ENCODE measurements around the gene ZNF600. TPM values are rescaled to one million over a fixed set of nuclear protein-coding genes. Genes with fewer than 3 reads are reported as not detected.
A peak's percentile ranks its signal among the peaks of the same experiment; 100 is the strongest.
"Not testable (repeated sequence)": the region's sequence is repeated elsewhere in the genome, so short reads cannot be mapped to it uniquely, and the experiment has no call there.

Gene ZNF600
- total RNA-seq, result 2.8 TPM
- long read RNA-seq, partial matches to known transcripts, result 0 of 2 reads
- long read RNA-seq, other reads (novel, unspliced or antisense), result 0 of 2 reads

DNA sequence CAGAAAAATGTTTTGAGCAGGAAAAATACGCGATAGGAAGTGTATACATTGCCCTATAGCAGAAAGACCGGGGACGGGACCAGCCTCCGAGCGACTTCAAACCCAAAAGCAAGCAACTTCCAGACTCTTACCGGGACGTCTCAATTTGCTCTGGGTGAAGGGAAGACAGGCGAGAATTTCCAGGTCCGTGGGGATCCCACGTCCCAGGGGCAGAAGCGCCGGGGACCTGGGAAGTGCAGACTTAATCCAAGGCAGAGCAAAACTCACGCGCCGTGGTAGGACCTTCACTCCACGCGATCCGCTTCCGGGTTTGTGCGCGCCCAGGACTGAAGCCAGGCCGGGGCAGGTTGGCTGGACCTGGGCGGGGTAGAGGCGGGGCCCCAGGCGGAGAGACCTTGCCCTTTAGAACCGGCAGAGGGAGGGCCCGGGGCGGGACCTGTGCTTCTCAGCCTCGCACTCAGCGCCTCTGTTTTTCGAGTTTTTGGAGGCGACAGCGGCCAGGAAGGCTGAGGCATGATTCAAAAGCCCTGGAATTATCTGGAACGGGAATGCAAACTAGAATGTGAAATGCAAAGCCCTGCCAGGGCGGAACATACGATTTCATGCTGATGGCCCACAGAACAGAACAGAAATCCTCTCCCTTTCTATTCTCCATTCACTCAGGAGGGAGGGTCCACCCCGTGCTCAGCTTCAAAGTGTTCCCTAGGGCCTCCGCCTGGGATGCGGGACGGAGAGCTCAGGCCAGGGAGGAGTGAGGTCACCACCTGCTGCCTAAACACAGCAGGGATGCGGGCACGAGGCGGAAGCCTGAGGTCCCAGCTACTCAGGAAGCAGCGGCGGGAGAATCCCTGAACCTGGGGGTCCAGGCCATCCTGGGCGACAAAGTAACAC lies at the start of gene ZNF600:
Gene ZNF600 (minus strand): TSS at position 328 of the 891 bp plus-strand sequence. CDS start 7,903 bp downstream, outside the sequence.
- peak; percentile 96 for DNase-seq (ENCODE audit: missing footprints)
- ATAC-seq, result peak; percentile 99
- intact Hi-C loops (cut with DNase I), result not testable (repeated sequence)

DNA sequence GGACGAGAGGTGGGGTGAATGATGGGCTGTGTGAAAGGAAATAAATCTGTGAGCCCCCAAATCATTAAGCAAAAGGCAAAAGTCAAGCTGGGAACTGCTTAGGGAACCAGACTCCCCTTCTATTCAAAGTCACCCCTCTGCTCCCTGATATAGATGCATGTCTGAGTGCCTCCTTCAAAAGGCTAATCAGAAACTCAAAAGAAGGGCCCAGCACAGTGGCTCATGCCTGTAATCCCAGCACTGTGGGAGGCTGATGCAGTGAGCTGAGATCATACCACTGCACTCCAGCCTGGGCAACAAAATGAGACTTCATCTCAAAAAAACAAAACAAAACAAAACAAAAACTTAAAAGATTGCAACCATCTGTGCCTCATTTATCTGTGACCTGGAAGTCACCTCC lies 47.7 kb upstream of the ZNF600 start:
- ATAC-seq; intact Hi-C loops (cut with DNase I); DNase-seq (ENCODE audit: missing footprints): not testable (repeated sequence)

DNA sequence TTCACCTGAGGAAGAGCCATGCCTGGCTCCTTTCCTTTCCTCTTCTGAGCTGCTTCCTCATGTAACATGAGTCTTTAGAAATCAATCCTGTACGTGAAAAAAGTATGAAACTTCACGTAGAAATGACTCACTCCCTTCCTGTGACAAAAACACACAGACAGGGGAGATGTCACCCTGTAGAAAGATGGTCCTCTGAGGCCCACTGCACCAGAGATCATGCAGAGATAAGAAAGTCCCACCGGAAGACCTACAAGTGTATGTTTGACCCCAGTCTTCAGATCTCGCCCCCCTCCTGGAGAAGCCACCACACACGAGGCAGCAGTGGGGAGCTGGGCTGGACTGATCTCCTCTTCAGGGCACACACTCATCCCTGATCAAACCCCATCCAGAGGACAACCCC lies 47.0 kb upstream of the ZNF600 start:
- DNase-seq (ENCODE audit: missing footprints); intact Hi-C loops (cut with DNase I); ATAC-seq: not testable (repeated sequence)

DNA sequence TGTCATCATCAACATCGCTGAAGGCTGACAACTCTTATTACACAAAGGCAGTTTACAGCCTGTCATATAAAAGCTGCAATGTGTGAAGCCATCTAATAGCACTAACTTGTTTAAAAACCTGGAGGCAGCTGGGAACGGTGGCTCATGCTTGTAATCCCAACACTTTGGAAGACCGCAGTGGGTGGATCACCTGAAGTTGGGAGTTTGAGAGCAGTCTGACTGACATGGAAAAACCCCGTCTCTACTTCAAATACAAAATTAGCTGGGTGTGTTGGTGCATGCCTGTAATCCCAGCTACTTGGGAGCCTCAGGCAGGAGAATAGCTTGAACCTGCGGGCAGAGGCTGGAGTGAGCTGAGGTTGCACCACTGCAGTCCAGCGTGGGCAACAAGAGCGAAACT lies 43.3 kb upstream of the ZNF600 start:
- ATAC-seq; DNase-seq (ENCODE audit: missing footprints); intact Hi-C loops (cut with DNase I): not testable (repeated sequence)

DNA sequence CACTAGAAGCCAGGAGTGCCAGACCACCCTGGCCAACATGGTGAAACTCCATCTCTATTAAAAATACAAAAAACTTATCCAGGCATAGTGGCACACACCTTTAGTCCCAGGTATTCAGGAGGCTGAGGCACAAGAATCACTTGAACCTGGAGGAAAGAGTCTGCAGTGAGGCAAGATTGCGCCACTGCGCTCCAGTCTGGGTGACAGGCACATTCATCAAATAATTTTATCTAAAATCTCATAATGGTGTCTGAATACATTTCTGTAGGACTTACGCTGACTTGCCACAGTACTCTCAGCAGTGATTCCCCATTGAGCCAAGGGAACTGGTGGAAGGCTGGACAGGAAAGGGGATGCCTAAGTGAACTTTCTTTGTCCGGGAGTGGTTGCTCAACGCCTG lies 39.2 kb upstream of the ZNF600 start:
- no peak for ATAC-seq
- no peak for DNase-seq (ENCODE audit: missing footprints)
- intact Hi-C loops (cut with DNase I), result no loop called here

- DNase-seq (ENCODE audit: missing footprints) (no peak), ATAC-seq (no peak)
- intact Hi-C loops (cut with DNase I), result loop anchor here (5.0 kb wide), 1 partner anchor 34 kb away; the partner anchor contains the start of gene ZNF468
These were observed 37.1 kb upstream of the ZNF600 start for GRCh38 chr19:52823676-52824075.

DNA sequence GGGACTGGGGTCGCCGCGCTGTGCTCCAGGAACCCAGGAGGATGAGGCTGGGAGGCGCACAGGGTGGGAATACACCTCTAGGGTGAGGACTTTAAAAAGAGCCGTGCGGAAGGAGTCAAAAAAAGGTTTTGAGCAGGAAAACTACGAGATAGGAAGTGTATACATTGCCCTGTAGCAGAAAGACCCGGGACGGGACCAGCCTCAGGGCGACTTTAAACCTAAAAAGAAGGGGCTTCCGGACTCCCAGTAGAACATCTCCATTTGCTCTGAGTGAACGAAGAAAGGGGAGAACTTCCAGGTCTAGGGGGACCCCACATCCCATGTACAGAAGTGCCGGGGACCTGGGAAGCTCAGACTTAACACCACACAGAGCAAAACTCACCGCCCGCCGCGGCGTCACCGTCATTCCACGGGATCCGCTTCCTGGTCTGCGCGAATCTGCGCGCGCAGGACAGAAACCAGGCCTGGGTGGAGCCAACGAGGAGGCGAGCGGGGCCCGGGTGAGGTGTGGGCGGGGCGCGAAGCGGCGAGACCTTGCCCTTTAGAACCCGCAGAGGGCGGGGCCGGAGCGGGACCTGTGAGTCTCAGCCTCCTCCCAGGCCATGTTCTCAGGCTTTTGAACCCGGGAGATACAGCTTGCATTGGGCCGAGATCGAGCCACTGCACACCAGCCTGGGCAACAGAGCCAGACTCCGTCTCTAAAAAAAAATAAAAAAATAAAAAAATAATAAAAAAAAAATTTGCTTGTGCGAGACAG lies 34.8 kb upstream of the ZNF600 start, which contains the start of gene ZNF28:
Gene ZNF28 (minus strand): TSS at position 430 of the 757 bp plus-strand sequence. CDS start 3,675 bp downstream, outside the sequence.
- peak; percentile 90 for DNase-seq (ENCODE audit: missing footprints)
- intact Hi-C loops (cut with DNase I), result loop anchor here (5.0 kb wide), 1 partner anchor 36 kb away; the partner anchor contains the start of gene ZNF468
- ATAC-seq, result peak; percentile 100

DNA sequence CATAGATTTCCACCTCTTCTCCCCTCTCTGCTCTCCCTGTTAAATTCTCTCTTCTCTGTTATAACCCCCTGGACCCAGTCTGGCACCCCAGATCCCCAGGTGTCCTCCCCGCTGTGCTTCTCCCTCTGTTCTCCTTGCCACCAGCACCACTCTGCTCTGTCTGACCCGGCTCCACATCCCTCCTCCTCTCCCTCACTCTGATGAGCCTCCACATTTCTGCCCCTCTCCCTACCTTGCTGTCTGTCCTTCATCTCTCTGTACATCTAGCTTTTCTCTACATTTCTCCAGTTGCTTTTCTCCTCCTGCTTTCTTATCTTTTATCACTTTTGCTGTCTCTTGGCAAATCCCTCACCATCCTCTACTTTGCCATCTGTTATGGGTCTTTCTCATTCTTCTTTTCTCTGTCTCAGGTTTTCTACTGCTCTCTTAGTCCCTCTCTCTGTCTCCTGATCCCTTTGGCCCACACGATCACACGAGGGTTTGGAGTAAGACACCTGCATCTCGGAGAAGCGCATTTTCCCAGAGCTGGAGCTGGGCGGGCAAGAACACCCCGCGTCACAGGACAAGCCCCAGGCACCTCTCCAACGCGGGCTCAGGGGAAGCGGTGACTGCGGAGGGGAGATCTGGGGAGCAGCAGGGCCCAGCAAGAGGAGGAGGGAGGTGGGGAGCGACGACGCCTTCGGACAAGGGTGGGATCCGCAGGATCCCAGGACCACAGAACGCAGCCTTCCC lies 34.0 kb upstream of the ZNF600 start:
- intact Hi-C loops (cut with DNase I), result loop anchor here (5.0 kb wide), 1 partner anchor 37 kb away; the partner anchor contains the start of gene ZNF468
- peak; percentile 81 for DNase-seq (ENCODE audit: missing footprints)
- ATAC-seq, result peak; percentile 46

DNA sequence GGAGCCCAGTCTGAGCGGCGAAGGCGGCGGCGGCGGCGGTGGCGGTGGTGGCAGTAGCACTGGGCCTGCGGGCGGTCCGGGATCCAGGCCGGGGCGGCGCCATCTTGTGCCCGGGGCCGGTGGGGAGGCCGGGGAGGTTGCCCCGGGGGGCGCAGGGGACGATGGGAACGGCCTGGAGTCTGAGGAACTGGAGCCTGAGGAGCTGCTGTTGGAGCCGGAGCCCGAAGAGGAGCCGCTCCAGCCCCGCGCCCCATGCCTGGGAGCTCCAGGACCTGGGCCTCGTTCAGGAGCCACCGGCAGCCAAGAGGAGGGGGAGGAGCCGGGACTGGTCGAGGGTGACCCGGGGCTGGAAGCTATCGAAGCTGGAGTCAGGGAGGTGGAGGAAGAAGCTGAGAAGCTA lies 23.2 kb upstream of the ZNF600 start:
- DNase-seq (ENCODE audit: missing footprints), result no peak
- ATAC-seq, result no peak
- intact Hi-C loops (cut with DNase I), result no loop called here

DNA sequence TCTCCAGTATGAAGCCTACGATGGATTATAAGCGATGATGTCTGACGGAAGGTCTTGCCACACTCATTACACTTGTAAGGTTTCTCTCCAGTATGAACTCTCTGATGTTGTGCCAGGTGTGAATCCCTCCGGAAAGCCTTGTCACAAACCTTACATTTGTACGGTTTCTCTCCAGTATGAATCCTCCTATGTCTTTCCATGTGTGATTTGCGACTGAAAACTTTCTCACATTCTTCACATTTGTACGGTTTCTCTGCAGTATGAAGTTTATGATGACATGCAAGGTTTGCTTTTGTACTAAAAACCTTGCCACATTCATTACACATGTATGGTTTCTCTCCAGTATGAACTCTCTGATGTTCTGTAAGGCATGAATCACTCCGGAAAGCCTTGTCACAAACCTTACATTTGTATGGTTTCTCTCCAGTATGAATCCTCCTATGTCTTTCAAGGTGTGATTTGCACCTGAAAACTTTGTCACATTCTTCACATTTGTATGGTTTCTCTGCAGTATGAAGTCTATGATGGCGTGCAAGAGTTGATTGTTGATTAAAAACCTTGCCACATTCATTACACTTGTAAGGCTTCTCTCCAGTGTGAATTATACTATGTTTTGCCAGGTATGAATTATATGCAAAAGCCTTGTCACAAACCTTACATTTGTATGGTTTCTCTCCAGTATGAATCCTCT lies 13.5 kb upstream of the ZNF600 start:
- ATAC-seq; intact Hi-C loops (cut with DNase I); DNase-seq (ENCODE audit: missing footprints): not testable (repeated sequence)

GRCh38 chr19:52789440-52789839 lies 2.8 kb upstream of the ZNF600 start:
- ATAC-seq (no peak), DNase-seq (ENCODE audit: missing footprints) (no peak)
- intact Hi-C loops (cut with DNase I), result no loop called here

- ATAC-seq, result peak; percentile 21
These were observed 520 bp downstream of the ZNF600 start for GRCh38 chr19:52786078-52786463.

DNA sequence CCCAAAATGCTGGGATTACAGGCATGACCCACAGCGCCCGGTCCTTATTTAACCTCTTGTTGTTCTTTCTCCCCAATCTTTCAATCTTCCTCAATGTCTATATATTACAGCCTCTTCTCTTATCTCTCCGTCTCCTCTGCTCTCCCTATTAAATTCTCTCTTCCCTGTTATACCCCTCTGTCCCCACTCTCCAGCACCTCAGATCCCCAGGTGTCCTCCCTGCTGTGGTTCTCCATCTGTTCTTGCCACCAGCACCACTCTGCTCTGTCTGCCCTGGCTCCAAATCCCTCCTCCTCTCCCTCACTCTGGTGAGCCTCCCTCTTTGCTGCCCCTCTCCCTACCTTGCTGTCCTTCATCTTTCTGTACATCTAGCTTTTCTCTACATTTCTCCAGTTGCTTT lies 1.1 kb downstream of the ZNF600 start:
- DNase-seq (ENCODE audit: missing footprints), result no peak
- no peak for ATAC-seq
- intact Hi-C loops (cut with DNase I), result no loop called here

More at GRCh38 chr19:52786078-52786463, 520 bp downstream of the ZNF600 start:
- no peak for DNase-seq (ENCODE audit: missing footprints)
- intact Hi-C loops (cut with DNase I), result no loop called here

DNA sequence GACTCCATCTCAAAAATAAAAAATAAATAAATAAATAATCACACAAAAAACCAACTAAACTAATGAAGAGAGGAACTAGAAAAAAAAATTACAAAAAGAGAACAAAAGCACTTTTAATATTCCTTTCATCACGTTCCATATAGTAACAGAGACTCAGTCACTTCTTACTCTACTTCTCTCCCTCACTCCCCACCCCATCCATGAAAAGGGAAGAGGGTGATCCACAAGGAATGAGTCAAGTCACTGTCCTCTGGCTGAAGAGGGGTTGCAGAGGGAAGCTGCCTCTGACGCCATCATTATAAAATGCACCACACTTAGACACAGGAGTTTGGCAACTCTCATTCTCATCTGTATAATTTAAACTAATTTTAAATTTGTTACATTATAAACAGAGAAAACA lies 3.7 kb downstream of the ZNF600 start:
- DNase-seq (ENCODE audit: missing footprints); intact Hi-C loops (cut with DNase I); ATAC-seq: not testable (repeated sequence)

- intact Hi-C loops (cut with DNase I), result no loop called here
- ATAC-seq (no peak), DNase-seq (ENCODE audit: missing footprints) (no peak)
These were observed 7.8 kb downstream of the ZNF600 start for GRCh38 chr19:52778811-52779210.

DNA sequence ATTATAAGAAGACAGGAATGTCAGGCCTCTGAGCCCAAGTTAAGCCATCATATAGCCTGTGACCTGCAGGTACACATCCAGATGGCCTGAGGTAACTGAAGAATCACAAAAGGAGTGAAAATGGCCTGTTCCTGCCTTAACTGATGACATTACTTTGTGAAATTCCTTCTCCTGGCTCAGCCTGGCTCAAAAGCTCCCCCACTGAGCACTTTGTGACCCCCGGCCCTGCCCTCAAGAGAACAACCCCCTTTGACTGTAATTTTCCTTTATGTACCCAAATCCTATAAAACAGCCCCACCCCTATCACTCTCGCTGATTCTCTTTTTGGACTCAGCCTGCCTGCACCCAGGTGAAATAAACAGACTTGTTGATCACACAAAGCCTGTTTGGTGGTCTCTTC lies 30.1 kb downstream of the ZNF600 start:
- intact Hi-C loops (cut with DNase I); ATAC-seq; DNase-seq (ENCODE audit: missing footprints): not testable (repeated sequence)

DNA sequence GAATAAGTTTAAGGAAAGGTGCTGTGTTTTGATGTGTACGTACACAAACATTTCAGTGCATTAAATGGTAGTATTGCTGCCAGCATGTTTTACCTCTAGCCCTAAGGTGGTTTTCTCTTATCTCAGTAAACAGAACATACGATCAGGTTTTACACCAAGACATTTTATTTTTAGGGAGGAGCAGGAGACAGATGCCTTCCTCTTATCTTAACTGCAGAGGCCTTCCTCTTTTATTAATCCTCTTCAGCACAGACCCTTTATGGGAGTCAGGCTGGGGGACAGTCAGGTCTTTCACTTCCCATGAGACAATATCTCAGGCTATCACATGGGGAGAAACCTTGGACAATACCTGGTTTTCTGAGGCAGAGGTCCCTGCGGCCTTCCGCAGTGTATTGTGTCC lies 36.8 kb downstream of the ZNF600 start:
- ATAC-seq, result no peak
- DNase-seq (ENCODE audit: missing footprints), result no peak
- intact Hi-C loops (cut with DNase I), result loop anchor here (2.0 kb wide), 1 partner anchor 501 kb away; no protein-coding TSS in a partner anchor

Measured in Right ventricle myocardium inferior (tissue), 1 donor.